ENCODE data around the gene FBXL7. TPM values are rescaled to one million over a fixed set of nuclear protein-coding genes. Genes with fewer than 3 reads are reported as not detected.

Gene FBXL7
- total RNA-seq, 1 donor from 2014 or later: 21.3 TPM

GRCh38 chr5:15786884-15787283, 286.9 kb downstream of the FBXL7 start:
- no peak for DNase-seq (ENCODE audit: extremely low spot score, unreplicated experiment)
- TF ChIP-seq CTCF (conservative IDR thresholded peaks at IDR 0.05): no peak
- H3K4me3 Mint-ChIP-seq: no peak overlapping the region
- no peaks in the 10 kb centered on the region for H3K27me3 Mint-ChIP-seq
- no peaks in the 10 kb centered on the region for H3K9me3 Mint-ChIP-seq
- no peak overlapping the region for H3K27ac Mint-ChIP-seq
- no peaks in the 10 kb centered on the region for H3K36me3 Mint-ChIP-seq
- H3K4me1 Mint-ChIP-seq (ENCODE audit: unreplicated experiment): no peaks in the 10 kb centered on the region

- no peaks in the 10 kb centered on the region for H3K4me1 Mint-ChIP-seq (ENCODE audit: unreplicated experiment)
- H3K27ac Mint-ChIP-seq: no peak overlapping the region
- TF ChIP-seq CTCF (conservative IDR thresholded peaks at IDR 0.05): no peak
- no peak overlapping the region for H3K4me3 Mint-ChIP-seq
- H3K27me3 Mint-ChIP-seq: no peaks in the 10 kb centered on the region
- DNase-seq (ENCODE audit: extremely low spot score, unreplicated experiment): no peak
- H3K9me3 Mint-ChIP-seq: no peaks in the 10 kb centered on the region
- H3K36me3 Mint-ChIP-seq: no peaks in the 10 kb centered on the region
Measured at GRCh38 chr5:15787681-15788080, 287.7 kb downstream of the FBXL7 start.

GRCh38 chr5:15789642-15790041, 289.7 kb downstream of the FBXL7 start:
- no peaks in the 10 kb centered on the region for H3K27me3 Mint-ChIP-seq
- no peak overlapping the region for H3K27ac Mint-ChIP-seq
- TF ChIP-seq CTCF (conservative IDR thresholded peaks at IDR 0.05): no peak
- H3K4me1 Mint-ChIP-seq (ENCODE audit: unreplicated experiment): peaks cover 7% of the 10 kb centered on the region
- DNase-seq (ENCODE audit: extremely low spot score, unreplicated experiment): no peak
- no peak overlapping the region for H3K4me3 Mint-ChIP-seq
- no peaks in the 10 kb centered on the region for H3K36me3 Mint-ChIP-seq
- H3K9me3 Mint-ChIP-seq: no peaks in the 10 kb centered on the region

- no peaks in the 10 kb centered on the region for H3K9me3 Mint-ChIP-seq
- H3K27me3 Mint-ChIP-seq: no peaks in the 10 kb centered on the region
- no peak for TF ChIP-seq CTCF (conservative IDR thresholded peaks at IDR 0.05)
- H3K36me3 Mint-ChIP-seq: no peaks in the 10 kb centered on the region
- H3K4me3 Mint-ChIP-seq: no peak overlapping the region
- no peak for DNase-seq (ENCODE audit: extremely low spot score, unreplicated experiment)
- peaks cover 7% of the 10 kb centered on the region for H3K4me1 Mint-ChIP-seq (ENCODE audit: unreplicated experiment)
- no peak overlapping the region for H3K27ac Mint-ChIP-seq
Measured at GRCh38 chr5:15790446-15791018, 290.6 kb downstream of the FBXL7 start.

GRCh38 chr5:15791274-15791673, 291.3 kb downstream of the FBXL7 start:
- Mint-ChIP-seq H3K27ac (no peak overlapping the region), H3K36me3 (no peaks in the 10 kb centered on the region), H3K27me3 (no peaks in the 10 kb centered on the region), H3K4me1 (ENCODE audit: unreplicated experiment) (peaks cover 7% of the 10 kb centered on the region), H3K4me3 (no peak overlapping the region), H3K9me3 (no peaks in the 10 kb centered on the region)
- no peak for DNase-seq (ENCODE audit: extremely low spot score, unreplicated experiment)
- TF ChIP-seq CTCF (conservative IDR thresholded peaks at IDR 0.05): no peak

GRCh38 chr5:15791859-15792258, 291.9 kb downstream of the FBXL7 start:
- Mint-ChIP-seq H3K9me3 (no peaks in the 10 kb centered on the region), H3K27ac (no peak overlapping the region), H3K4me3 (no peak overlapping the region), H3K4me1 (ENCODE audit: unreplicated experiment) (peaks cover 7% of the 10 kb centered on the region), H3K36me3 (no peaks in the 10 kb centered on the region), H3K27me3 (no peaks in the 10 kb centered on the region)
- DNase-seq (ENCODE audit: extremely low spot score, unreplicated experiment): no peak
- no peak for TF ChIP-seq CTCF (conservative IDR thresholded peaks at IDR 0.05)
